Measurements from ENCODE around the gene HYAL2.

Gene HYAL2

GRCh38 chr3:50271314-50271936 is 51.1 kb downstream of the HYAL2 start:
- Histone ChIP-seq H3K79me2 (peaks cover 10% of the 10 kb centered on the region), H2AFZ (peak overlapping the region; percentile 85), H3K9me3 (ENCODE audit: control insufficient read depth, low read length) (no peaks in the 10 kb centered on the region), H3K36me3 (ENCODE audit: control insufficient read depth, insufficient read depth, low read length) (no peaks in the 10 kb centered on the region), H3K4me3 (ENCODE audit: low read depth, low read length) (peak overlapping the region; percentile 39), H3K4me2 (ENCODE audit: low read length) (peak overlapping the region; percentile 63), H3K9ac (peak overlapping the region; percentile 81), H3K27ac (peak overlapping the region; percentile 98), H3K4me1 (peaks cover 66% of the 10 kb centered on the region), H3K27me3 (ENCODE audit: control insufficient read depth, insufficient read depth, low read length) (no peaks in the 10 kb centered on the region)
- no peak for TF ChIP-seq CTCF (IDR thresholded peaks at IDR 0.05)

GRCh38 chr3:50270422-50271224 is 51.9 kb downstream of the HYAL2 start:
- Histone ChIP-seq H2AFZ (peak overlapping the region; percentile 85), H3K9ac (peak overlapping the region; percentile 81), H3K79me2 (peaks cover 10% of the 10 kb centered on the region), H3K27ac (peak overlapping the region; percentile 98), H3K36me3 (ENCODE audit: control insufficient read depth, insufficient read depth, low read length) (no peaks in the 10 kb centered on the region), H3K27me3 (ENCODE audit: control insufficient read depth, insufficient read depth, low read length) (no peaks in the 10 kb centered on the region), H3K4me2 (ENCODE audit: low read length) (peak overlapping the region; percentile 63), H3K9me3 (ENCODE audit: control insufficient read depth, low read length) (no peaks in the 10 kb centered on the region), H3K4me1 (peaks cover 74% of the 10 kb centered on the region), H3K4me3 (ENCODE audit: low read depth, low read length) (peak overlapping the region; percentile 39)
- TF ChIP-seq CTCF (IDR thresholded peaks at IDR 0.05) = no peak

- Histone ChIP-seq H3K4me1 (peaks cover 81% of the 10 kb centered on the region), H3K27ac (peak overlapping the region; percentile 98), H3K4me3 (ENCODE audit: low read depth, low read length) (no peak overlapping the region), H3K36me3 (ENCODE audit: control insufficient read depth, insufficient read depth, low read length) (no peaks in the 10 kb centered on the region), H2AFZ (no peak overlapping the region), H3K79me2 (peaks cover 10% of the 10 kb centered on the region), H3K4me2 (ENCODE audit: low read length) (peak overlapping the region; percentile 63), H3K27me3 (ENCODE audit: control insufficient read depth, insufficient read depth, low read length) (no peaks in the 10 kb centered on the region), H3K9ac (no peak overlapping the region), H3K9me3 (ENCODE audit: control insufficient read depth, low read length) (no peaks in the 10 kb centered on the region)
- no peak for TF ChIP-seq CTCF (IDR thresholded peaks at IDR 0.05)
Observed at GRCh38 chr3:50269977-50270413, 52.5 kb downstream of the HYAL2 start.

- H3K4me3 ChIP-seq (ENCODE audit: low read depth, low read length) = peak overlapping the region; percentile 38
- TF ChIP-seq CTCF (IDR thresholded peaks at IDR 0.05) = no peak
Observed at GRCh38 chr3:50269460-50269859, 53.1 kb downstream of the HYAL2 start.

More at GRCh38 chr3:50269460-50269859, 53.1 kb downstream of the HYAL2 start:
- Histone ChIP-seq H3K9ac (peak overlapping the region; percentile 35), H3K4me1 (peaks cover 84% of the 10 kb centered on the region), H3K4me2 (ENCODE audit: low read length) (peak overlapping the region; percentile 63), H2AFZ (peak overlapping the region; percentile 41), H3K27ac (peak overlapping the region; percentile 98), H3K9me3 (ENCODE audit: control insufficient read depth, low read length) (no peaks in the 10 kb centered on the region), H3K27me3 (ENCODE audit: control insufficient read depth, insufficient read depth, low read length) (no peaks in the 10 kb centered on the region), H3K36me3 (ENCODE audit: control insufficient read depth, insufficient read depth, low read length) (no peaks in the 10 kb centered on the region), H3K79me2 (peaks cover 10% of the 10 kb centered on the region)

Data from parathyroid adenoma (tissue), 2 donors.